ENCODE data around the gene ERG. TPM values are rescaled to one million over a fixed set of nuclear protein-coding genes. Genes with fewer than 3 reads are reported as not detected.

ERG gene
- total RNA-seq, 1 experiment from 2014 or later, result not detected

DNA sequence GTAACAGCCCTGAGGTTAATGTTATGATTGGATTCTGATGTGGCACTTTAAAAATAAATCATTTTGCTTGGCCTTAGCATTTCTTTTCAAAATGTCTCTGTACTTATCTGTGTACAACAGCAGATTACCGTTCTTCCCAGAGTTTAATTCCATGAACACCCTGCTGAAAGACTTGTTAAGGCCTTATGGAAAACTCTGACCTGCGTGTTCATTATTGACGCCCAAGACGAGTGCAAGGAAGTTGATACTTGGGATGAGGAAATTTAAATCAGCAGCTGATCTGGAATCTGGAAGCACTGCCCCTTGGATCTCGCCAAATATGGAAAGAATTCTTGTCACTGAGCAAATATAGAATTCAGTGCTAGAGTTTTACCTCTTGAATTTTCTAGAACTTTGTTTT lies 6.7 kb downstream of the ERG start:
- Mint-ChIP-seq H3K36me3 (ENCODE audit: insufficient read depth, unreplicated experiment) (no peaks in the 10 kb centered on the region), H3K4me3 (ENCODE audit: low read depth, unreplicated experiment) (no peak overlapping the region), H3K27ac (ENCODE audit: unreplicated experiment) (no peak overlapping the region), H3K4me1 (ENCODE audit: low read depth, unreplicated experiment) (no peaks in the 10 kb centered on the region), H3K9me3 (ENCODE audit: low read depth, unreplicated experiment) (no peaks in the 10 kb centered on the region), H3K27me3 (ENCODE audit: unreplicated experiment) (peaks cover 64% of the 10 kb centered on the region)
- no TSS peak for BruUV-seq (replicated peaks)
- CTCF ChIA-PET, result no interaction called here
- TF ChIP-seq, protein P1, sequence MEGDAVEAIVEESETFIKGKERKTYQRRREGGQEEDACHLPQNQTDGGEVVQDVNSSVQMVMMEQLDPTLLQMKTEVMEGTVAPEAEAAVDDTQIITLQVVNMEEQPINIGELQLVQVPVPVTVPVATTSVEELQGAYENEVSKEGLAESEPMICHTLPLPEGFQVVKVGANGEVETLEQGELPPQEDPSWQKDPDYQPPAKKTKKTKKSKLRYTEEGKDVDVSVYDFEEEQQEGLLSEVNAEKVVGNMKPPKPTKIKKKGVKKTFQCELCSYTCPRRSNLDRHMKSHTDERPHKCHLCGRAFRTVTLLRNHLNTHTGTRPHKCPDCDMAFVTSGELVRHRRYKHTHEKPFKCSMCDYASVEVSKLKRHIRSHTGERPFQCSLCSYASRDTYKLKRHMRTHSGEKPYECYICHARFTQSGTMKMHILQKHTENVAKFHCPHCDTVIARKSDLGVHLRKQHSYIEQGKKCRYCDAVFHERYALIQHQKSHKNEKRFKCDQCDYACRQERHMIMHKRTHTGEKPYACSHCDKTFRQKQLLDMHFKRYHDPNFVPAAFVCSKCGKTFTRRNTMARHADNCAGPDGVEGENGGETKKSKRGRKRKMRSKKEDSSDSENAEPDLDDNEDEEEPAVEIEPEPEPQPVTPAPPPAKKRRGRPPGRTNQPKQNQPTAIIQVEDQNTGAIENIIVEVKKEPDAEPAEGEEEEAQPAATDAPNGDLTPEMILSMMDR (IDR thresholded peaks at IDR 0.05; ENCODE audit: unreplicated experiment), result no peak
- DNase-seq, result no peak
- intact Hi-C loops (cut with micrococcal nuclease; ENCODE audit: unreplicated experiment), result no loop called here

DNA sequence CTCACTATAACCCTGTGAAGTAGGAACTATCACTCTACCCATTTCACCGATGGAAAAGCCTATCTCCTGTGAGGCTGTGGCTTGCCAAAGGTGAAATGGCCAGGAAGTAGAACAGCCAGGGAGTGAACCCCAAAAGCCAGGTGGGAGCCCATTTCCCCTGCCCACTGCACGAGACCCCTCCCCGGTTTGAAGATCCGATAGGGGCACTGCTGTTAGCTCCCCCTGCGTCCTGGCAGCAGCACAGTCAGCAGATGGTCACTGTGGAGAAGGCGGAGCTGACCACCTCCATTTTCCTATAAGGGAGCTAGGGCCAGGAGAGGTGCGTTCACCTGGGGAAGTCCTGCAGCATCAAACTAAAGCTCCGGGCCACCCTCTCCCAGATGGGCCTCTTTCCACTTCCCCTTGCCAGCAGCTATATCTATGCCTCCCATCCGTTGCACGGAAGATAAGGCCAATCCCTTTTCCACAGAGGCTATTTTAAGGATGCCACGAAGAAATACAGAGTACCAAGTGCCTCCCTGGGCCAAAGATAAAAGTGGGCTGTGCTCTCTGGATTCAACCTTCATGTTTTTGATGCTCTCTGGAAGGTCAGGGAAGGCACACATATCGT lies 7.8 kb downstream of the ERG start:
- CTCF ChIA-PET, result no interaction called here

DNA sequence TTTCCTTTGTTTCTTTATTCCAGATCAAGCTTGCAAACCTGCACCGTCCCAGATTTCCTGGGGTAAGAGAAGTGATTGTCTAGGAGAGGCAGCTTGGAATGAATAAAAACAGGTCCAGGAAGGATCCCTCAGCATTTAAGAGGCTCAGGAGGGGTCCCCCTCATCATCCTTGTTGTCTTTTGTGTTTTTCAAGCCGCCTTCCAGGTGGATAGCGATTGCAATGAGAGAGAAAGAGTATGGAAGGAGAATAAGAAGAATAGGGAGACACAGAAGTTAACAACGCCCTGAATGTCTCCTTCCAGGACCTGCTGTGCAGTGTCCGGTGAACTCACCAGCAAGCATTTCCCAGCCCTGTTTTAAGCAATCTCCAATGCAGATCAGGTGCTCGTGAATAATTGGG lies 8.5 kb downstream of the ERG start:
- TF ChIP-seq, protein P1 (IDR thresholded peaks at IDR 0.05; ENCODE audit: unreplicated experiment), result no peak
- intact Hi-C loops (cut with micrococcal nuclease; ENCODE audit: unreplicated experiment), result no loop called here
- CTCF ChIA-PET, result no interaction called here
- Mint-ChIP-seq H3K9me3 (ENCODE audit: low read depth, unreplicated experiment) (no peaks in the 10 kb centered on the region), H3K36me3 (ENCODE audit: insufficient read depth, unreplicated experiment) (no peaks in the 10 kb centered on the region), H3K4me3 (ENCODE audit: low read depth, unreplicated experiment) (no peak overlapping the region), H3K4me1 (ENCODE audit: low read depth, unreplicated experiment) (no peaks in the 10 kb centered on the region), H3K27ac (ENCODE audit: unreplicated experiment) (no peak overlapping the region), H3K27me3 (ENCODE audit: unreplicated experiment) (peaks cover 51% of the 10 kb centered on the region)
- BruUV-seq (replicated peaks), result no TSS peak
- no peak for DNase-seq

More for the DNA sequence above, 7.8 kb downstream of the ERG start:
- intact Hi-C loops (cut with micrococcal nuclease; ENCODE audit: unreplicated experiment), result no loop called here
- DNase-seq, result no peak
- Mint-ChIP-seq H3K27ac (ENCODE audit: unreplicated experiment) (no peak overlapping the region), H3K4me3 (ENCODE audit: low read depth, unreplicated experiment) (no peak overlapping the region), H3K4me1 (ENCODE audit: low read depth, unreplicated experiment) (no peaks in the 10 kb centered on the region), H3K36me3 (ENCODE audit: insufficient read depth, unreplicated experiment) (no peaks in the 10 kb centered on the region), H3K9me3 (ENCODE audit: low read depth, unreplicated experiment) (no peaks in the 10 kb centered on the region), H3K27me3 (ENCODE audit: unreplicated experiment) (peaks cover 59% of the 10 kb centered on the region)
- BruUV-seq (replicated peaks), result no TSS peak
- TF ChIP-seq, protein P1 (IDR thresholded peaks at IDR 0.05; ENCODE audit: unreplicated experiment), result no peak

DNA sequence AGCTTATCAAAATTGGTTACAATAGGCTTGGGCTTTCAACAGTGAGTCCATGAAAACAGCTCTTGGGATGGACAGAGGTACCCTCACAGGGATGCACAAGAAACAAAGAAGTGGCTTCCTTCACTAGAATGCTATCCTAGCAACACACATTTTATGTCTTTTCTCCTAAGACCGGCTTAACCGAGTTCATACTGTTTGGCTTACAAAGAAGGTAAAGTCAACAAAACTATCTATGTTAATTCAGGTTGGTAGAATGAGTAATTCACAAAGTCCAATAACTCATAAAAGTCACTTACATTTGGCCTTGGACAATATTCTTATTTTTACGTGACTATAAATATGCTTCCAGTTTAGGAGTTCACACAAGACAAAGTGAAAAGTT lies 9.0 kb downstream of the ERG start:
- no peak for DNase-seq
- Mint-ChIP-seq H3K27ac (ENCODE audit: unreplicated experiment) (no peak overlapping the region), H3K36me3 (ENCODE audit: insufficient read depth, unreplicated experiment) (no peaks in the 10 kb centered on the region), H3K27me3 (ENCODE audit: unreplicated experiment) (peaks cover 49% of the 10 kb centered on the region), H3K4me3 (ENCODE audit: low read depth, unreplicated experiment) (no peak overlapping the region), H3K9me3 (ENCODE audit: low read depth, unreplicated experiment) (no peaks in the 10 kb centered on the region), H3K4me1 (ENCODE audit: low read depth, unreplicated experiment) (no peaks in the 10 kb centered on the region)
- CTCF ChIA-PET, result no interaction called here
- BruUV-seq (replicated peaks), result no TSS peak
- TF ChIP-seq, protein P1 (IDR thresholded peaks at IDR 0.05; ENCODE audit: unreplicated experiment), result no peak
- intact Hi-C loops (cut with micrococcal nuclease; ENCODE audit: unreplicated experiment), result no loop called here

All from Calu3 (cell line).